ENCODE data around the gene NKD2. TPM values are rescaled to one million over a fixed set of nuclear protein-coding genes. Genes with fewer than 3 reads are reported as not detected.

Gene NKD2
- total and polyA plus RNA-seq, 9 of the 15 experiments (the other 6 are each of a cell fraction or from before 2014, with no cell fraction given) = 0.09 to 0.64 (median 0.27) TPM; not detected in 5

GRCh38 chr5:1014781-1015221 is 6.2 kb downstream of the NKD2 start:
- intact Hi-C loops (cut with micrococcal nuclease) (no loop called here), in situ Hi-C loops (cut with MboI) (no loop called here)
- no TSS peak for BruUV-seq (replicated peaks)
- 2% methylated on average over 17 of the region's 17 CpGs for WGBS (ENCODE audit: insufficient coverage, low coverage, missing lambda C conversion rate)
- no peak for ATAC-seq
- no peak overlapping the region for H3K27ac ChIP-seq (ENCODE audit: extremely low read depth, low read depth, low read length)
- H4K20me1 ChIP-seq (replicated peaks; ENCODE audit: control insufficient read depth, insufficient read depth, low read length) = peaks cover 50% of the 10 kb centered on the region
- peaks cover 0 to 12% of the 10 kb centered on the region in 2 experiments; a peak in 2 of 5 replicates for H3K4me1 ChIP-seq (replicated peaks in 1 of 2; ENCODE audit: control insufficient read depth in 2 of 2, insufficient read depth in 2 of 2, low read length in 2 of 2)
- ChIA-PET CTCF (ENCODE audit: low intra/inter-chr PET ratio) (interaction anchor here (1.1 kb wide), 1 partner anchor 80 kb away, joined by 3 read pairs; no protein-coding TSS in a partner anchor), POLR2A (interaction anchor here (1.3 kb wide), 1 partner anchor 10 kb away, joined by 4 read pairs; no protein-coding TSS in a partner anchor)
- no peak overlapping the region for H3K4me2 ChIP-seq (ENCODE audit: insufficient read depth, low read length)
- H3K27me3 ChIP-seq (ENCODE audit: control insufficient read depth in 2 of 2, insufficient read depth in 2 of 2, low read length in 2 of 2) = peaks cover 59 to 98% of the 10 kb centered on the region in 2 experiments
- H3K9me1 ChIP-seq (ENCODE audit: control insufficient read depth, insufficient read depth, low read length) = no peaks in the 10 kb centered on the region
- no peaks in the 10 kb centered on the region for H3K36me3 ChIP-seq (ENCODE audit: control insufficient read depth, insufficient read depth, low read length)
- no peak for DNase-seq (ENCODE audit: extremely low read depth in 1 of 4, low spot score in 3 of 4)
- no peak overlapping the region for H2AFZ ChIP-seq (ENCODE audit: low read depth, low read length)
- H3K4me3 ChIP-seq = no peak overlapping the region
- no peaks in the 10 kb centered on the region for H3K79me2 ChIP-seq (ENCODE audit: control insufficient read depth, insufficient read depth, low read length)
- FAIRE-seq = no peak
- no peak overlapping the region for H3K9ac ChIP-seq (ENCODE audit: insufficient read depth in 1 of 2, low read depth in 2 of 2, low read length in 2 of 2)
- H3K9me3 ChIP-seq (replicated peaks; ENCODE audit: control insufficient read depth, insufficient read depth, low read depth, low read length) = no peaks in the 10 kb centered on the region
- TF ChIP-seq MYC (IDR thresholded peaks at IDR 0.05; ENCODE audit: low read depth, low read length) = no peak
- no peak for TF ChIP-seq MYC (CRISPR knock-in tag; IDR thresholded peaks at IDR 0.05; ENCODE audit: borderline replicate concordance, low read depth)
- no peak for TF ChIP-seq GABPA (tag; conservative IDR thresholded peaks at IDR 0.05; ENCODE audit: low read depth)
- TF ChIP-seq, protein P1, sequence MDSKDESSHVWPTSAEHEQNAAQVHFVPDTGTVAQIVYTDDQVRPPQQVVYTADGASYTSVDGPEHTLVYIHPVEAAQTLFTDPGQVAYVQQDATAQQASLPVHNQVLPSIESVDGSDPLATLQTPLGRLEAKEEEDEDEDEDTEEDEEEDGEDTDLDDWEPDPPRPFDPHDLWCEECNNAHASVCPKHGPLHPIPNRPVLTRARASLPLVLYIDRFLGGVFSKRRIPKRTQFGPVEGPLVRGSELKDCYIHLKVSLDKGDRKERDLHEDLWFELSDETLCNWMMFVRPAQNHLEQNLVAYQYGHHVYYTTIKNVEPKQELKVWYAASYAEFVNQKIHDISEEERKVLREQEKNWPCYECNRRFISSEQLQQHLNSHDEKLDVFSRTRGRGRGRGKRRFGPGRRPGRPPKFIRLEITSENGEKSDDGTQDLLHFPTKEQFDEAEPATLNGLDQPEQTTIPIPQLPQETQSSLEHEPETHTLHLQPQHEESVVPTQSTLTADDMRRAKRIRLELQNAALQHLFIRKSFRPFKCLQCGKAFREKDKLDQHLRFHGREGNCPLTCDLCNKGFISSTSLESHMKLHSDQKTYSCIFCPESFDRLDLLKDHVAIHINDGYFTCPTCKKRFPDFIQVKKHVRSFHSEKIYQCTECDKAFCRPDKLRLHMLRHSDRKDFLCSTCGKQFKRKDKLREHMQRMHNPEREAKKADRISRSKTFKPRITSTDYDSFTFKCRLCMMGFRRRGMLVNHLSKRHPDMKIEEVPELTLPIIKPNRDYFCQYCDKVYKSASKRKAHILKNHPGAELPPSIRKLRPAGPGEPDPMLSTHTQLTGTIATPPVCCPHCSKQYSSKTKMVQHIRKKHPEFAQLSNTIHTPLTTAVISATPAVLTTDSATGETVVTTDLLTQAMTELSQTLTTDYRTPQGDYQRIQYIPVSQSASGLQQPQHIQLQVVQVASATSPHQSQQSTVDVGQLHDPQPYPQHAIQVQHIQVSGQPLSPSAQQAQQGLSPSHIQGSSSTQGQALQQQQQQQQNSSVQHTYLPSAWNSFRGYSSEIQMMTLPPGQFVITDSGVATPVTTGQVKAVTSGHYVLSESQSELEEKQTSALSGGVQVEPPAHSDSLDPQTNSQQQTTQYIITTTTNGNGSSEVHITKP (IDR thresholded peaks at IDR 0.05; ENCODE audit: partially characterized antibody) = no peak
- TF ChIP-seq MCM7 (IDR thresholded peaks at IDR 0.05) = no peak
- TF ChIP-seq, protein P2, sequence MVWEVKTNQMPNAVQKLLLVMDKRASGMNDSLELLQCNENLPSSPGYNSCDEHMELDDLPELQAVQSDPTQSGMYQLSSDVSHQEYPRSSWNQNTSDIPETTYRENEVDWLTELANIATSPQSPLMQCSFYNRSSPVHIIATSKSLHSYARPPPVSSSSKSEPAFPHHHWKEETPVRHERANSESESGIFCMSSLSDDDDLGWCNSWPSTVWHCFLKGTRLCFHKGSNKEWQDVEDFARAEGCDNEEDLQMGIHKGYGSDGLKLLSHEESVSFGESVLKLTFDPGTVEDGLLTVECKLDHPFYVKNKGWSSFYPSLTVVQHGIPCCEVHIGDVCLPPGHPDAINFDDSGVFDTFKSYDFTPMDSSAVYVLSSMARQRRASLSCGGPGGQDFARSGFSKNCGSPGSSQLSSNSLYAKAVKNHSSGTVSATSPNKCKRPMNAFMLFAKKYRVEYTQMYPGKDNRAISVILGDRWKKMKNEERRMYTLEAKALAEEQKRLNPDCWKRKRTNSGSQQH (CRISPR knock-in tag; IDR thresholded peaks at IDR 0.05) = no peak
- no peak for TF ChIP-seq ZBTB34 (CRISPR knock-in tag; IDR thresholded peaks at IDR 0.05)
- TF ChIP-seq, protein P3, sequence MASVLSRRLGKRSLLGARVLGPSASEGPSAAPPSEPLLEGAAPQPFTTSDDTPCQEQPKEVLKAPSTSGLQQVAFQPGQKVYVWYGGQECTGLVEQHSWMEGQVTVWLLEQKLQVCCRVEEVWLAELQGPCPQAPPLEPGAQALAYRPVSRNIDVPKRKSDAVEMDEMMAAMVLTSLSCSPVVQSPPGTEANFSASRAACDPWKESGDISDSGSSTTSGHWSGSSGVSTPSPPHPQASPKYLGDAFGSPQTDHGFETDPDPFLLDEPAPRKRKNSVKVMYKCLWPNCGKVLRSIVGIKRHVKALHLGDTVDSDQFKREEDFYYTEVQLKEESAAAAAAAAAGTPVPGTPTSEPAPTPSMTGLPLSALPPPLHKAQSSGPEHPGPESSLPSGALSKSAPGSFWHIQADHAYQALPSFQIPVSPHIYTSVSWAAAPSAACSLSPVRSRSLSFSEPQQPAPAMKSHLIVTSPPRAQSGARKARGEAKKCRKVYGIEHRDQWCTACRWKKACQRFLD (CRISPR knock-in tag; IDR thresholded peaks at IDR 0.05) = no peak
- TF ChIP-seq, protein P4, sequence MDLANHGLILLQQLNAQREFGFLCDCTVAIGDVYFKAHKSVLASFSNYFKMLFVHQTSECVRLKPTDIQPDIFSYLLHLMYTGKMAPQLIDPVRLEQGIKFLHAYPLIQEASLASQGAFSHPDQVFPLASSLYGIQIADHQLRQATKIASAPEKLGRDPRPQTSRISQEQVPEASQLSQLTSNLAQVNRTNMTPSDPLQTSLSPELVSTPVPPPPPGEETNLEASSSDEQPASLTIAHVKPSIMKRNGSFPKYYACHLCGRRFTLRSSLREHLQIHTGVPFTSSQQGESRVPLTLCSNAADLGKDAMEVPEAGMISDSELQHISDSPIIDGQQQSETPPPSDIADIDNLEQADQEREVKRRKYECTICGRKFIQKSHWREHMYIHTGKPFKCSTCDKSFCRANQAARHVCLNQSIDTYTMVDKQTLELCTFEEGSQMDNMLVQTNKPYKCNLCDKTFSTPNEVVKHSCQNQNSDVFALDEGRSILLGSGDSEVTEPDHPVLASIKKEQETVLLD (IDR thresholded peaks at IDR 0.05) = no peak
- TF ChIP-seq, protein P5, sequence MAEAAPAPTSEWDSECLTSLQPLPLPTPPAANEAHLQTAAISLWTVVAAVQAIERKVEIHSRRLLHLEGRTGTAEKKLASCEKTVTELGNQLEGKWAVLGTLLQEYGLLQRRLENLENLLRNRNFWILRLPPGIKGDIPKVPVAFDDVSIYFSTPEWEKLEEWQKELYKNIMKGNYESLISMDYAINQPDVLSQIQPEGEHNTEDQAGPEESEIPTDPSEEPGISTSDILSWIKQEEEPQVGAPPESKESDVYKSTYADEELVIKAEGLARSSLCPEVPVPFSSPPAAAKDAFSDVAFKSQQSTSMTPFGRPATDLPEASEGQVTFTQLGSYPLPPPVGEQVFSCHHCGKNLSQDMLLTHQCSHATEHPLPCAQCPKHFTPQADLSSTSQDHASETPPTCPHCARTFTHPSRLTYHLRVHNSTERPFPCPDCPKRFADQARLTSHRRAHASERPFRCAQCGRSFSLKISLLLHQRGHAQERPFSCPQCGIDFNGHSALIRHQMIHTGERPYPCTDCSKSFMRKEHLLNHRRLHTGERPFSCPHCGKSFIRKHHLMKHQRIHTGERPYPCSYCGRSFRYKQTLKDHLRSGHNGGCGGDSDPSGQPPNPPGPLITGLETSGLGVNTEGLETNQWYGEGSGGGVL (CRISPR knock-in tag; IDR thresholded peaks at IDR 0.05) = no peak

All from K562 (cell line).